HepG2 (cell line): ENCODE results near the gene MARCHF9. TPM values are rescaled to one million over a fixed set of nuclear protein-coding genes. Genes with fewer than 3 reads are reported as not detected.

Source experiments
- ATAD3A ChIP-seq: sonication (generic); formaldehyde crosslinking; IDR thresholded peaks from 2 replicates; pipeline ENCODE4 v1.4.0; 2020; ENCODE audit warnings: missing genetic modification reagents
- HNF1A ChIP-seq, 2 experiments: sonication (generic) in 1 of 2; formaldehyde crosslinking in 1 of 2; IDR thresholded peaks; 2 replicates each; pipeline versions ENCODE4 v1.4.0 to v1.6.1; 2016 to 2020; ENCODE audit warnings: borderline replicate concordance in 1 of 2, low read depth in 1 of 2, mild to moderate bottlenecking in 1 of 2, missing genetic modification reagents in 1 of 2
- HNF1B ChIP-seq: sonication (generic); formaldehyde crosslinking; IDR thresholded peaks from 2 replicates; pipeline ENCODE4 v1.5.1; 2020; ENCODE audit warnings: mild to moderate bottlenecking, moderate library complexity, missing genetic modification reagents
- IKZF1 ChIP-seq: fragments of 450-650 bp; IDR thresholded peaks from 2 replicates; pipeline ENCODE4 v1.7.1; 2016
- MLX ChIP-seq: IDR thresholded peaks from 2 replicates; pipeline ENCODE4 v1.6.1; 2016
- NR1H2 ChIP-seq: sonication (generic); formaldehyde crosslinking; IDR thresholded peaks from 2 replicates; pipeline ENCODE4 v1.8.1; 2022; ENCODE audit warnings: low read depth, missing genetic modification reagents, borderline replicate concordance
- SMYD3 ChIP-seq: sonication (generic); formaldehyde crosslinking; IDR thresholded peaks from 2 replicates; pipeline ENCODE4 v1.8.1; 2023; ENCODE audit warnings: mild to moderate bottlenecking, missing genetic modification reagents
- STAT6 ChIP-seq: sonication (generic); formaldehyde crosslinking; IDR thresholded peaks from 2 replicates; pipeline ENCODE4 v1.4.0; 2020; ENCODE audit warnings: missing genetic modification reagents, mild to moderate bottlenecking, borderline replicate concordance
- THRA ChIP-seq: sonication (generic); formaldehyde crosslinking; IDR thresholded peaks from 2 replicates; pipeline ENCODE4 v1.4.0; 2020; ENCODE audit warnings: missing genetic modification reagents, borderline replicate concordance
- ZFP37 ChIP-seq: sonication (generic); formaldehyde crosslinking; IDR thresholded peaks from 2 replicates; pipeline ENCODE4 v1.4.0; 2020; ENCODE audit warnings: missing genetic modification reagents, borderline replicate concordance
- ZNF136 ChIP-seq: sonication (generic); formaldehyde crosslinking; IDR thresholded peaks from 2 replicates; pipeline ENCODE4 v1.8.1; 2022; ENCODE audit warnings: low read depth, mild to moderate bottlenecking, moderate library complexity, missing genetic modification reagents
- ZNF333 ChIP-seq: sonication (generic); formaldehyde crosslinking; IDR thresholded peaks from 2 replicates; pipeline ENCODE4 v1.4.0; 2020; ENCODE audit warnings: mild to moderate bottlenecking, missing genetic modification reagents, borderline replicate concordance
- ZNF674 ChIP-seq: sonication (generic); formaldehyde crosslinking; IDR thresholded peaks from 2 replicates; pipeline ENCODE4 v1.5.0; 2020; ENCODE audit warnings: low read depth, mild to moderate bottlenecking, missing genetic modification reagents
- ZNF784 ChIP-seq: sonication (generic); formaldehyde crosslinking; IDR thresholded peaks from 2 replicates; pipeline ENCODE4 v1.5.1; 2020; ENCODE audit warnings: missing genetic modification reagents, mild to moderate bottlenecking, borderline replicate concordance
- ZNF891 ChIP-seq: sonication (generic); formaldehyde crosslinking; IDR thresholded peaks from 2 replicates; pipeline ENCODE4 v1.5.0; 2020; ENCODE audit warnings: mild to moderate bottlenecking, missing genetic modification reagents
- ZSCAN21 ChIP-seq: sonication (generic); formaldehyde crosslinking; IDR thresholded peaks from 2 replicates; pipeline ENCODE4 v1.8.0; 2022; ENCODE audit warnings: mild to moderate bottlenecking, missing genetic modification reagents, moderate library complexity, borderline replicate concordance
- polyA plus RNA-seq, 8 experiments: library from polyadenylated mRNA; depleted of rRNA in 3 of 8; stranded (reverse) in 7 of 8; unstranded in 1 of 8; fragments of >200 nt; fragmentation: Illumina TruSeq in 4 of 8; extraction: Trizol in 4 of 8; gene quantifications; 2 replicates each; pipeline versions ENCODE4 v1.2.1 to v1.2.3, GENCODE V29; 2011 to 2016; ENCODE audit warnings: low read depth in 4 of 8, missing spikeins in 1 of 8, mixed read lengths in 1 of 8; ENCODE audit not compliant: insufficient read depth in 1 of 8
- total RNA-seq, 5 experiments: library from RNA; depleted of rRNA; stranded (reverse); fragments of >200 nt; fragmentation: Illumina TruSeq; extraction: Trizol; gene quantifications; 2 replicates each; pipeline ENCODE4 v1.2.3, GENCODE V29; 2016; ENCODE audit warnings: low read depth in 1 of 5

Gene MARCHF9
- total and polyA plus RNA-seq, 2 of the 13 experiments (the other 11 are each of a cell fraction or from before 2014, with no cell fraction given), result 5.7 to 9.6 TPM

GRCh38 chr12:57771873-57772428, 17.0 kb downstream of the MARCHF9 start, which contains the start of gene METTL1 (continued):
- TF ChIP-seq ZNF784 (CRISPR knock-in tag) (peak; percentile 85; the same call in 1 of the 2 replicates), STAT6 (CRISPR knock-in tag) (peak; percentile 54; the same call in 1 of the 2 replicates), ZNF891 (CRISPR knock-in tag) (peak; percentile 78), HNF1A (IDR thresholded peaks at IDR 0.05; ENCODE audit: low read depth) (no peak), HNF1A (CRISPR knock-in tag; IDR thresholded peaks at IDR 0.05; ENCODE audit: borderline replicate concordance) (peak; percentile 84), ZFP37 (CRISPR knock-in tag) (0 out of 2 replicates have a peak, but pooled peaks have one; percentile 84), ATAD3A (CRISPR knock-in tag) (0 out of 2 replicates have a peak, but pooled peaks have one; percentile 14), HNF1B (peak; percentile 94), ZSCAN21 (CRISPR knock-in tag) (peak; percentile 27; the same call in 1 of the 2 replicates), IKZF1 (no peak), ZNF136 (CRISPR knock-in tag) (peak; percentile 71; the same call in 1 of the 2 replicates), ZNF333 (no peak; the same call in 1 of the 2 replicates), NR1H2 (no peak), THRA (peak; percentile 16; the same call in 1 of the 2 replicates), ZNF674 (no peak), SMYD3 (CRISPR knock-in tag) (peak; percentile 61; the same call in 1 of the 2 replicates), MLX (CRISPR knock-in tag) (0 out of 2 replicates have a peak, but pooled peaks have one; percentile 23)
